HG02798 (cell line): ENCODE measurements around the gene KLRK1.
"Not testable (repeated sequence)": the region's sequence is repeated elsewhere in the genome, so short reads cannot be mapped to it uniquely, and the experiment has no call there.

Source experiments
- ATAC-seq: cut with Tn5 transposase; IDR thresholded peaks from one replicate; pipeline ENCODE4 v1.9.1; 2021; ENCODE audit warnings: mild to moderate bottlenecking; ENCODE audit not compliant: unreplicated experiment, poor library complexity

Gene KLRK1

GRCh38 chr12:10390991-10391390, 1.1 kb upstream of the KLRK1 start:
- ATAC-seq = not testable (repeated sequence)

- ATAC-seq = no peak
These were observed 1.0 kb downstream of the KLRK1 start for GRCh38 chr12:10388624-10389413.

GRCh38 chr12:10387498-10387897, 2.3 kb downstream of the KLRK1 start:
- ATAC-seq = not testable (repeated sequence)

- ATAC-seq = no peak
These were observed 3.0 kb downstream of the KLRK1 start for GRCh38 chr12:10386857-10387256.

GRCh38 chr12:10385166-10385613, 4.7 kb downstream of the KLRK1 start:
- no peak for ATAC-seq

GRCh38 chr12:10384191-10384590, 5.7 kb downstream of the KLRK1 start:
- no peak for ATAC-seq

- ATAC-seq = no peak
These were observed 7.8 kb downstream of the KLRK1 start for GRCh38 chr12:10381928-10382628.

- not testable (repeated sequence) for ATAC-seq
These were observed 11.1 kb downstream of the KLRK1 start for GRCh38 chr12:10378737-10379136.

- ATAC-seq = no peak
These were observed 15.2 kb downstream of the KLRK1 start for GRCh38 chr12:10374624-10375018.

GRCh38 chr12:10372559-10372958, 17.3 kb downstream of the KLRK1 start:
- ATAC-seq = no peak

GRCh38 chr12:10371893-10372535, 17.8 kb downstream of the KLRK1 start:
- ATAC-seq = not testable (repeated sequence)

- no peak for ATAC-seq
These were observed 20.1 kb downstream of the KLRK1 start for GRCh38 chr12:10369557-10370415.

GRCh38 chr12:10368206-10369171, 21.4 kb downstream of the KLRK1 start:
- no peak for ATAC-seq

- not testable (repeated sequence) for ATAC-seq
These were observed 22.1 kb downstream of the KLRK1 start for GRCh38 chr12:10367714-10368113.

GRCh38 chr12:10366875-10367274, 23.0 kb downstream of the KLRK1 start:
- no peak for ATAC-seq

- no peak for ATAC-seq
These were observed 24.0 kb downstream of the KLRK1 start for GRCh38 chr12:10365696-10366405.

GRCh38 chr12:10364815-10365622, 24.8 kb downstream of the KLRK1 start:
- peak; percentile 63 for ATAC-seq
